HEK293 (cell line): ENCODE data around the gene TWIST1.

Experiments
- CTCF ChIP-seq: fragments of 450-650 bp; formaldehyde crosslinking; IDR thresholded peaks from 2 replicates; pipeline ENCODE4 v1.5.1; 2016; ENCODE audit warnings: missing biosample characterization, missing genetic modification characterization
- KLF8 ChIP-seq: fragments of 450-650 bp; formaldehyde crosslinking; IDR thresholded peaks from 2 replicates; pipeline ENCODE4 v1.5.1; 2016; ENCODE audit warnings: missing biosample characterization, missing genetic modification characterization
- YY2 ChIP-seq: fragments of 450-650 bp; formaldehyde crosslinking; IDR thresholded peaks from 2 replicates; pipeline ENCODE4 v1.5.1; 2016; ENCODE audit warnings: missing biosample characterization, missing genetic modification characterization
- ZEB2 ChIP-seq: fragments of 450-650 bp; formaldehyde crosslinking; IDR thresholded peaks from 2 replicates; pipeline ENCODE4 v1.5.1; 2016; ENCODE audit warnings: missing biosample characterization, missing genetic modification characterization
- ZNF138 ChIP-seq: fragments of 450-650 bp; formaldehyde crosslinking; IDR thresholded peaks from 2 replicates; pipeline ENCODE4 v1.5.1; 2016; ENCODE audit warnings: missing biosample characterization, missing genetic modification characterization, borderline replicate concordance
- ZNF146 ChIP-seq: fragments of 450-650 bp; formaldehyde crosslinking; IDR thresholded peaks from 2 replicates; pipeline ENCODE4 v1.5.1; 2016; ENCODE audit warnings: missing biosample characterization, missing genetic modification characterization
- ZNF274 ChIP-seq, 2 experiments: fragments of 200-500 bp in 1 of 2; fragments of 450-650 bp in 1 of 2; sonication (Bioruptor generic) in 1 of 2; formaldehyde crosslinking in 1 of 2; IDR thresholded peaks; 2 replicates each; pipeline versions ENCODE4 v1.5.1 to v1.6.1; 2014 to 2016; ENCODE audit warnings: borderline replicate concordance in 1 of 2, inconsistent platforms in 1 of 2, low read length in 1 of 2, missing biosample characterization in 1 of 2, missing genetic modification characterization in 1 of 2
- ZNF426 ChIP-seq: fragments of 450-650 bp; formaldehyde crosslinking; IDR thresholded peaks from 2 replicates; pipeline ENCODE4 v1.5.1; 2017; ENCODE audit warnings: missing biosample characterization, missing genetic modification characterization, mild to moderate bottlenecking, inconsistent platforms, moderate library complexity
- ZNF473 ChIP-seq: fragments of 450-650 bp; formaldehyde crosslinking; IDR thresholded peaks from 2 replicates; pipeline ENCODE4 v1.5.1; 2017; ENCODE audit warnings: missing biosample characterization, missing genetic modification characterization
- ZNF596 ChIP-seq: fragments of 450-650 bp; IDR thresholded peaks from 2 replicates; pipeline ENCODE4 v1.5.0; 2018; ENCODE audit warnings: missing biosample characterization, mild to moderate bottlenecking, missing genetic modification characterization, moderate library complexity
- TF ChIP-seq, protein P1 (sequence below): IDR thresholded peaks from 2 replicates; pipeline ENCODE4 v1.6.1; 2011; ENCODE audit warnings: mild to moderate bottlenecking, low read depth, low read length, borderline replicate concordance
- TF ChIP-seq, protein P2 (sequence below): fragments of 450-650 bp; formaldehyde crosslinking; conservative IDR thresholded peaks from 2 replicates; pipeline ENCODE4 v1.5.1; 2016; ENCODE audit warnings: low read depth, missing biosample characterization, missing genetic modification characterization
- TF ChIP-seq, protein P3 (sequence below): fragments of 450-650 bp; formaldehyde crosslinking; IDR thresholded peaks from 2 replicates; pipeline ENCODE4 v1.5.1; 2016; ENCODE audit warnings: missing biosample characterization, missing genetic modification characterization

- TF ChIP-seq YY2 (tag by site-specific recombination) (no peak), CTCF (tag by site-specific recombination) (no peak), ZNF146 (tag by site-specific recombination) (no peak), KLF8 (tag by site-specific recombination) (no peak), ZNF596 (tag by site-specific recombination) (no peak), ZNF426 (tag by site-specific recombination) (no peak), ZEB2 (tag by site-specific recombination) (no peak), ZNF138 (tag by site-specific recombination) (no peak), ZNF473 (tag by site-specific recombination) (no peak), ZNF274 (IDR thresholded peaks at IDR 0.05; ENCODE audit: low read length) (no peak), ZNF274 (tag by site-specific recombination; IDR thresholded peaks at IDR 0.05; ENCODE audit: borderline replicate concordance) (no peak)
- TF ChIP-seq, protein P1, sequence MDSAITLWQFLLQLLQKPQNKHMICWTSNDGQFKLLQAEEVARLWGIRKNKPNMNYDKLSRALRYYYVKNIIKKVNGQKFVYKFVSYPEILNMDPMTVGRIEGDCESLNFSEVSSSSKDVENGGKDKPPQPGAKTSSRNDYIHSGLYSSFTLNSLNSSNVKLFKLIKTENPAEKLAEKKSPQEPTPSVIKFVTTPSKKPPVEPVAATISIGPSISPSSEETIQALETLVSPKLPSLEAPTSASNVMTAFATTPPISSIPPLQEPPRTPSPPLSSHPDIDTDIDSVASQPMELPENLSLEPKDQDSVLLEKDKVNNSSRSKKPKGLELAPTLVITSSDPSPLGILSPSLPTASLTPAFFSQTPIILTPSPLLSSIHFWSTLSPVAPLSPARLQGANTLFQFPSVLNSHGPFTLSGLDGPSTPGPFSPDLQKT = no peak
- TF ChIP-seq, protein P2, sequence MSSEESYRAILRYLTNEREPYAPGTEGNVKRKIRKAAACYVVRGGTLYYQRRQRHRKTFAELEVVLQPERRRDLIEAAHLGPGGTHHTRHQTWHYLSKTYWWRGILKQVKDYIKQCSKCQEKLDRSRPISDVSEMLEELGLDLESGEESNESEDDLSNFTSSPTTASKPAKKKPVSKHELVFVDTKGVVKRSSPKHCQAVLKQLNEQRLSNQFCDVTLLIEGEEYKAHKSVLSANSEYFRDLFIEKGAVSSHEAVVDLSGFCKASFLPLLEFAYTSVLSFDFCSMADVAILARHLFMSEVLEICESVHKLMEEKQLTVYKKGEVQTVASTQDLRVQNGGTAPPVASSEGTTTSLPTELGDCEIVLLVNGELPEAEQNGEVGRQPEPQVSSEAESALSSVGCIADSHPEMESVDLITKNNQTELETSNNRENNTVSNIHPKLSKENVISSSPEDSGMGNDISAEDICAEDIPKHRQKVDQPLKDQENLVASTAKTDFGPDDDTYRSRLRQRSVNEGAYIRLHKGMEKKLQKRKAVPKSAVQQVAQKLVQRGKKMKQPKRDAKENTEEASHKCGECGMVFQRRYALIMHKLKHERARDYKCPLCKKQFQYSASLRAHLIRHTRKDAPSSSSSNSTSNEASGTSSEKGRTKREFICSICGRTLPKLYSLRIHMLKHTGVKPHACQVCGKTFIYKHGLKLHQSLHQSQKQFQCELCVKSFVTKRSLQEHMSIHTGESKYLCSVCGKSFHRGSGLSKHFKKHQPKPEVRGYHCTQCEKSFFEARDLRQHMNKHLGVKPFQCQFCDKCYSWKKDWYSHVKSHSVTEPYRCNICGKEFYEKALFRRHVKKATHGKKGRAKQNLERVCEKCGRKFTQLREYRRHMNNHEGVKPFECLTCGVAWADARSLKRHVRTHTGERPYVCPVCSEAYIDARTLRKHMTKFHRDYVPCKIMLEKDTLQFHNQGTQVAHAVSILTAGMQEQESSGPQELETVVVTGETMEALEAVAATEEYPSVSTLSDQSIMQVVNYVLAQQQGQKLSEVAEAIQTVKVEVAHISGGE = no peak
- TF ChIP-seq, protein P3, sequence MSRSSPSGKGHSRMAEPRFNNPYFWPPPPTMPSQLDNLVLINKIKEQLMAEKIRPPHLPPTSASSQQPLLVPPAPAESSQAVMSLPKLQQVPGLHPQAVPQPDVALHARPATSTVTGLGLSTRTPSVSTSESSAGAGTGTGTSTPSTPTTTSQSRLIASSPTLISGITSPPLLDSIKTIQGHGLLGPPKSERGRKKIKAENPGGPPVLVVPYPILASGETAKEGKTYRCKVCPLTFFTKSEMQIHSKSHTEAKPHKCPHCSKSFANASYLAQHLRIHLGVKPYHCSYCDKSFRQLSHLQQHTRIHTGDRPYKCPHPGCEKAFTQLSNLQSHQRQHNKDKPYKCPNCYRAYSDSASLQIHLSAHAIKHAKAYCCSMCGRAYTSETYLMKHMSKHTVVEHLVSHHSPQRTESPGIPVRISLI (tag by site-specific recombination) = no peak
These were observed 2.9 kb downstream of the TWIST1 start for GRCh38 chr7:19114551-19114855.
